Nephron progenitor cell (in vitro differentiated cells): ENCODE measurements around the gene LARGE1.
A peak's percentile ranks its signal among the peaks of the same experiment; 100 is the strongest.

Experiments
- DNase-seq: peaks from one replicate; pipeline ENCODE4 v3.0.0; 2021
- H3K27ac Mint-ChIP-seq: 2 replicates; pipeline ENCODE4 v1.8.0; 2021; ENCODE audit warnings: mild to moderate bottlenecking, moderate library complexity, mixed read lengths
- H3K27me3 Mint-ChIP-seq: 2 replicates; pipeline ENCODE4 v1.8.0; 2021; ENCODE audit warnings: mild to moderate bottlenecking, low read depth, mixed read lengths; ENCODE audit not compliant: poor library complexity
- H3K36me3 Mint-ChIP-seq: 2 replicates; pipeline ENCODE4 v1.8.0; 2021; ENCODE audit warnings: low read depth, mixed read lengths
- H3K4me1 Mint-ChIP-seq: 2 replicates; pipeline ENCODE4 v1.8.0; 2021; ENCODE audit warnings: mixed read lengths
- H3K4me3 Mint-ChIP-seq: 2 replicates; pipeline ENCODE4 v1.8.0; 2021; ENCODE audit warnings: mild to moderate bottlenecking, moderate library complexity, mixed read lengths
- H3K9me3 Mint-ChIP-seq: 2 replicates; pipeline ENCODE4 v1.8.0; 2021; ENCODE audit warnings: mild to moderate bottlenecking, moderate library complexity, mixed read lengths
- CTCF ChIP-seq: fragments of 200-600 bp; sonication (generic); IDR thresholded peaks from 2 replicates; pipeline ENCODE4 v1.5.0; 2021; ENCODE audit warnings: antibody characterized with exemption

LARGE1 gene

DNA sequence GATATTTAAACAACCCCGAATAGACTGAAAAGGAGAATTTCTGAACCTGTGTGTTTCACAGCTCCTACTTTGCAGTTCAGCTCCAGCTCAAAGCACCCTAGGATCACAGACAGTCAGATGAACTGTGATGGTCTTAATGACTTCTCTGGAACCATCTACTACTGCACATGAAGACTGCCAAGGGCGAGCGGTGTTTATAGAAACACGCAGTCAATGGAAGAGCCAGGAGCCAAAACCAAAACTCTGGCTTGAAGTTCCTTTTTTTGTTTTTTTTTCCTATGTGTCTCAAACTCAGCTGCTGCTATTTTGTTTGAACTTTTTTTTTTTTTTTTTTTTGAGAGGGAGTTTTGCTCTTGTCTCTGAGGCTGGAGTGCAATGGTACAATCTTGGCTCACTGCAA is 479.5 kb downstream of the LARGE1 start:
- TF ChIP-seq CTCF, result no peak
- H3K27ac Mint-ChIP-seq, result no peak overlapping the region
- H3K4me3 Mint-ChIP-seq, result no peak overlapping the region
- H3K4me1 Mint-ChIP-seq, result no peaks in the 10 kb centered on the region
- H3K36me3 Mint-ChIP-seq, result no peaks in the 10 kb centered on the region
- H3K9me3 Mint-ChIP-seq, result no peaks in the 10 kb centered on the region
- DNase-seq, result no peak
- H3K27me3 Mint-ChIP-seq, result peaks cover 3% of the 10 kb centered on the region

- Mint-ChIP-seq H3K4me1 (no peaks in the 10 kb centered on the region), H3K9me3 (no peaks in the 10 kb centered on the region), H3K27me3 (peaks cover 5% of the 10 kb centered on the region), H3K36me3 (no peaks in the 10 kb centered on the region), H3K4me3 (no peak overlapping the region), H3K27ac (no peak overlapping the region)
- no peak for TF ChIP-seq CTCF
- DNase-seq, result no peak
Measured at GRCh38 chr22:33438273-33438672, 482.0 kb downstream of the LARGE1 start.

DNA sequence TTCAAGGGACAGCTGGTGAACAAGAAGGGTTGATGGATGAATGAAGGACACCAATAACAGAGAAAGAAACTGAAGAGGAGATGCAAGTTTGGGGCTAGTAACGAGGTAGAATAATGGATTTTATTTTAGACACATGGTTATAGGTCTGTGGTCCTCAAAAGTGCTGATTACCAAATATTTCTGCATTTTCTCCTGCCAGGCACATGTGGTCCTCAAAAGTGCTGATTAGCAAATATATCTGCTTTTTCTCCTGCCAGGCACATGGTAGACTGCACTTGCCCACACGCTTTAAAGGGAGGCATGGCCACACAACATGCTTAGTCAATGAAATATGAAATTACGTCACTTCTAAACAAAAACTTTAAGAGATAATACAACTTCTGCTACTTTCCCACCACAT is 489.0 kb downstream of the LARGE1 start:
- no peak for TF ChIP-seq CTCF
- no peaks in the 10 kb centered on the region for H3K9me3 Mint-ChIP-seq
- H3K4me1 Mint-ChIP-seq, result peaks cover 8% of the 10 kb centered on the region
- H3K27me3 Mint-ChIP-seq, result peaks cover 2% of the 10 kb centered on the region
- H3K36me3 Mint-ChIP-seq, result peaks cover 12% of the 10 kb centered on the region
- H3K4me3 Mint-ChIP-seq, result no peak overlapping the region
- no peak overlapping the region for H3K27ac Mint-ChIP-seq
- no peak for DNase-seq

DNA sequence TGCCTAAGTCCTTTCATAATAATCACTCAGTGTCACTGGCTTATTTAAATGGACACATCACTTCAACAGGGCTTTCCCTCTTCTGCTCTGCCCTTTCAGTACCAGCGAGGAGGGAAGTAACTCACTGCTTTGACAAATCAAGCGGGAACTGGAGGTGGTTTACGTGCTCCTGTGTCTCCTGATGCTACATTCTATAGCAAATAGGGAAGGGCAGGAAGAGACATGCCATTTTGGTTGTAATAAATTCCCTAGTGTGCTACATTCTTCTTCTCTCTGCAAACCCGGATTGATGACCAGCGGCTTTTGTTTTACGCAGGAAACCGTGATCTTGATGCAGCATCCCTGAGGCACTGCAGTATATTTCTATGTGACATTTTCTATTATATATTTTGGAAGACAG is 491.0 kb downstream of the LARGE1 start:
- Mint-ChIP-seq H3K27ac (no peak overlapping the region), H3K4me3 (no peak overlapping the region)
- no peak for DNase-seq

DNA sequence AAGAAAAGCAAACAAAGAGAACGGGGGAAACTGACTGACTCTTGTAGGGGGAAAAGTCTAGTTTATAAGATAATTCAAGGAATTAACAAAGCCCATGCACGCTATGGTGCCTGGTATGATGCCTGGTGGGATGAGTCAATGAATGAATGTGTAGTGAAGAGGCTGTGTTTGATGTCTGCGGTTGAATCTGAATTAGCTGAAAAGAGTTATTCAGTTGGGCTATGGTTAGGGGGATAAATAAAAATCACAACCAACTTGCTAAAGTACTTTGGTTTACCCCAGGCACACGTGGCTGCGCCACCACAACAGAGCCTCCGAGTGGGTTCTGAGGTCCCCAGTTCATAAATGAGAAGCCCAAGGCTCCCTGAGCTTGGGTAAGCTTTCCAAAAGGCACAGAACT is 492.8 kb downstream of the LARGE1 start:
- no peak for DNase-seq
- Mint-ChIP-seq H3K4me1 (peaks cover 8% of the 10 kb centered on the region), H3K27me3 (no peaks in the 10 kb centered on the region), H3K36me3 (peaks cover 17% of the 10 kb centered on the region), H3K4me3 (no peak overlapping the region), H3K27ac (peak overlapping the region; percentile 21), H3K9me3 (peaks cover 4% of the 10 kb centered on the region)
- no peak for TF ChIP-seq CTCF

More for the DNA sequence above, 491.0 kb downstream of the LARGE1 start:
- H3K4me1 Mint-ChIP-seq, result peaks cover 8% of the 10 kb centered on the region
- no peaks in the 10 kb centered on the region for H3K9me3 Mint-ChIP-seq
- H3K36me3 Mint-ChIP-seq, result peaks cover 12% of the 10 kb centered on the region
- no peak for TF ChIP-seq CTCF
- H3K27me3 Mint-ChIP-seq, result no peaks in the 10 kb centered on the region

DNA sequence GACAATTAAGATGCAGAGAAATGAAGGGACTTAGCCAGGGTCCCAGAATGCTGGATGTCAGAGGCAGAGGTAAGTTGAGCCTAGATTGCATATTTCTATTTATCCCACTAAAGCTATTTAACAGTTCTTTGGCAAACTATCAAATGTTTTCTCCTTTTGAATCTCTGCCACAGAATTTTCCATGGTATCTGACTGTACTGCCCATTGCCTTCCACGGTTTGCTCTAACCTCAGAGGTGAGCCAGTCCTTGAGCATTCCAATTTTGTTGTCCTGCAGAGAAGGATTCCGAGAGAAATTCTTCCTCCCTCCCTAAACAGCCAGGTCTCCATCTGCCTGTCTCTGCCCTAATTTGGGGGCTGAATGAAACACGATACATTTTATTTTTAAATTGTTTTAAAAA is 493.8 kb downstream of the LARGE1 start:
- H3K27me3 Mint-ChIP-seq, result no peaks in the 10 kb centered on the region
- no peak for DNase-seq
- H3K4me1 Mint-ChIP-seq, result peaks cover 8% of the 10 kb centered on the region
- no peak overlapping the region for H3K4me3 Mint-ChIP-seq
- H3K9me3 Mint-ChIP-seq, result peaks cover 12% of the 10 kb centered on the region
- peaks cover 27% of the 10 kb centered on the region for H3K36me3 Mint-ChIP-seq
- no peak overlapping the region for H3K27ac Mint-ChIP-seq
- no peak for TF ChIP-seq CTCF
